Astrocyte (in vitro differentiated cells and primary cell): ENCODE measurements around the gene MRRF. TPM values are rescaled to one million over a fixed set of nuclear protein-coding genes. Genes with fewer than 3 reads are reported as not detected.

Experiments used
- DNase-seq: peaks from one replicate; pipeline ENCODE4 v3.0.0-alpha.2; 2010; ENCODE audit warnings: low read depth
- FAIRE-seq: peaks from 2 replicates; lab custom pipeline; 2011; peaks lifted over from hg19 to GRCh38; lab: Jason Lieb, UNC
- H2AFZ ChIP-seq: 2 replicates; pipeline ENCODE4 v1.6.0; 2012; ENCODE audit warnings: low read depth, low read length, inconsistent platforms
- H3K27ac ChIP-seq: 2 replicates; pipeline ENCODE4 v1.5.1; 2011; ENCODE audit warnings: low read depth, low read length, inconsistent platforms
- H3K27me3 ChIP-seq: 2 replicates; pipeline ENCODE4 v1.6.0; 2011; ENCODE audit warnings: low read length, inconsistent platforms; ENCODE audit not compliant: insufficient read depth
- H3K36me3 ChIP-seq: 2 replicates; pipeline ENCODE4 v1.5.1; 2011; ENCODE audit warnings: low read length, inconsistent platforms; ENCODE audit not compliant: insufficient read depth
- H3K4me1 ChIP-seq: 2 replicates; pipeline ENCODE4 v1.5.1; 2011; ENCODE audit warnings: low read length, inconsistent platforms; ENCODE audit not compliant: insufficient read depth
- H3K4me2 ChIP-seq: 2 replicates; pipeline ENCODE4 v1.6.0; 2012; ENCODE audit warnings: low read length, inconsistent platforms
- H3K4me3 ChIP-seq: 2 replicates; pipeline ENCODE4 v1.5.1; 2011; ENCODE audit warnings: low read depth, mild to moderate bottlenecking, low read length, inconsistent platforms; ENCODE audit not compliant: insufficient read depth
- H3K79me2 ChIP-seq: 2 replicates; pipeline ENCODE4 v1.6.0; 2012; ENCODE audit warnings: mild to moderate bottlenecking, low read length, inconsistent platforms; ENCODE audit not compliant: insufficient read depth
- H3K9ac ChIP-seq: 2 replicates; pipeline ENCODE4 v1.6.0; 2012; ENCODE audit warnings: mild to moderate bottlenecking, low read length, inconsistent platforms
- H3K9me3 ChIP-seq: 2 replicates; pipeline ENCODE4 v1.5.1; 2012; ENCODE audit warnings: low read depth, mild to moderate bottlenecking, low read length, inconsistent platforms; ENCODE audit not compliant: insufficient read depth
- H4K20me1 ChIP-seq: 2 replicates; pipeline ENCODE4 v1.6.0; 2012; ENCODE audit warnings: low read length, inconsistent platforms; ENCODE audit not compliant: insufficient read depth
- H3K27ac Mint-ChIP-seq: one replicate; pipeline ENCODE4 v1.8.0; 2021; ENCODE audit warnings: mild to moderate bottlenecking, mixed read lengths; ENCODE audit not compliant: unreplicated experiment
- H3K27me3 Mint-ChIP-seq: one replicate; pipeline ENCODE4 v1.8.0; 2021; ENCODE audit warnings: low read depth, mixed read lengths; ENCODE audit not compliant: unreplicated experiment
- H3K36me3 Mint-ChIP-seq: one replicate; pipeline ENCODE4 v1.8.0; 2021; ENCODE audit warnings: low read depth, mixed read lengths; ENCODE audit not compliant: unreplicated experiment
- H3K4me1 Mint-ChIP-seq: one replicate; pipeline ENCODE4 v1.8.0; 2021; ENCODE audit warnings: low read depth, mixed read lengths; ENCODE audit not compliant: unreplicated experiment
- H3K4me3 Mint-ChIP-seq: one replicate; pipeline ENCODE4 v1.8.0; 2021; ENCODE audit warnings: mild to moderate bottlenecking, moderate library complexity, mixed read lengths; ENCODE audit not compliant: unreplicated experiment
- H3K9me3 Mint-ChIP-seq: one replicate; pipeline ENCODE4 v1.8.0; 2021; ENCODE audit warnings: mild to moderate bottlenecking, mixed read lengths; ENCODE audit not compliant: unreplicated experiment
- CTCF ChIP-seq: IDR thresholded peaks from 2 replicates; pipeline ENCODE4 v1.5.1; 2011; ENCODE audit warnings: low read depth, mild to moderate bottlenecking, inconsistent platforms, low read length, moderate library complexity; ENCODE audit not compliant: insufficient read depth
- EZH2 ChIP-seq: IDR thresholded peaks from 2 replicates; pipeline ENCODE4 v1.6.1; 2012; ENCODE audit warnings: mild to moderate bottlenecking, low read length, inconsistent platforms; ENCODE audit not compliant: insufficient read depth
- total RNA-seq: library from RNA; stranded (reverse); gene quantifications from 2 replicates; pipeline ENCODE4 v1.2.1, GENCODE V29; 2021

MRRF gene
- total RNA-seq, 1 donor from 2014 or later, result 24.0 TPM

DNA sequence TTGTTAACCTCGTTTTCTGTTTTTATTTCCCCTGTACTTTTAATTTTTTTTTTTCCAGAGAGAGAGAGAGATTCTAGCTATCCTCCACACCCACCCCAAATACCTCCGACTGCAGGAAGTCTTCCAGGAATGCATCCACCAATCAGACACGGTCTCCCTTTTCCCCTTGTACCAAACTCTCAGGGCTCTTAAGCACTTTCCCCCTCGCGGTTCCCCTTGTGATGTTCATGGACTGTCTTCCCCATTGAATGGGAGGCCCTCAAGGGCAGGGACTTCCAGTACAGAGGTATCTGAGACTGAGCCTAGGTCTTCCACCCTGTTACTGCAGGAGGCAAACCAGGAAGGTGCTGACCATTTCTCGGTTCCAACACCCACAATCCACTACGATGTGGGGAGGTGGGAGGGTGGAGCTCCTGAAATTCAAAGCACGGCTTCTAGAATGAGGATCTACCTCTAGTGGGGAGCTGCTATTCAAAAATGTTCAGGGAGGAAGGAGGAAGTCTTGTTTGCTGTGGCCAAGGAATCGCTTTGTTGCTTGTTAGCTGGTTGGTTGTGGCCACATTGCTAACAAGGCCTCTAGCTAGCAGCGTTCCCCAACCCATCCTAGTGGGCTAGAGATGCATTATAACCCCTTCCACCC lies 68.6 kb downstream of the MRRF start:
- Mint-ChIP-seq H3K4me1 (peaks cover 6% of the 10 kb centered on the region), H3K9me3 (no peaks in the 10 kb centered on the region), H3K27ac (no peak overlapping the region), H3K27me3 (peaks cover 29% of the 10 kb centered on the region), H3K36me3 (peaks cover 4% of the 10 kb centered on the region), H3K4me3 (no peak overlapping the region)
- no peak for FAIRE-seq
- Histone ChIP-seq H3K27ac (no peak overlapping the region), H3K9me3 (no peaks in the 10 kb centered on the region), H2AFZ (no peak overlapping the region), H3K4me1 (peaks cover 5% of the 10 kb centered on the region), H3K9ac (no peak overlapping the region), H3K79me2 (no peaks in the 10 kb centered on the region), H3K36me3 (no peaks in the 10 kb centered on the region), H3K27me3 (peaks cover 16% of the 10 kb centered on the region), H3K4me3 (no peak overlapping the region), H4K20me1 (no peaks in the 10 kb centered on the region), H3K4me2 (no peak overlapping the region)
- DNase-seq, result no peak
- TF ChIP-seq CTCF (no peak), EZH2 (no peak)

GRCh38 chr9:122334916-122335315 lies 70.2 kb downstream of the MRRF start:
- Mint-ChIP-seq H3K4me1 (peaks cover 6% of the 10 kb centered on the region), H3K27ac (no peak overlapping the region), H3K4me3 (no peak overlapping the region), H3K36me3 (peaks cover 1% of the 10 kb centered on the region), H3K27me3 (peaks cover 44% of the 10 kb centered on the region), H3K9me3 (peaks cover 2% of the 10 kb centered on the region)
- no peak overlapping the region for H3K4me3 ChIP-seq
- H3K9ac ChIP-seq, result no peak overlapping the region
- DNase-seq, result peak; percentile 40
- no peaks in the 10 kb centered on the region for H3K9me3 ChIP-seq
- no peak overlapping the region for H3K4me2 ChIP-seq
- no peaks in the 10 kb centered on the region for H4K20me1 ChIP-seq
- peaks cover 5% of the 10 kb centered on the region for H3K4me1 ChIP-seq
- H3K36me3 ChIP-seq, result no peaks in the 10 kb centered on the region
- peaks cover 25% of the 10 kb centered on the region for H3K27me3 ChIP-seq
- no peaks in the 10 kb centered on the region for H3K79me2 ChIP-seq
- no peak overlapping the region for H3K27ac ChIP-seq
- TF ChIP-seq CTCF (no peak), EZH2 (no peak)
- FAIRE-seq, result no peak
- no peak overlapping the region for H2AFZ ChIP-seq

- Mint-ChIP-seq H3K4me1 (peaks cover 6% of the 10 kb centered on the region), H3K27ac (no peak overlapping the region), H3K4me3 (no peak overlapping the region), H3K27me3 (peaks cover 51% of the 10 kb centered on the region), H3K9me3 (peaks cover 2% of the 10 kb centered on the region), H3K36me3 (peaks cover 1% of the 10 kb centered on the region)
- peaks cover 28% of the 10 kb centered on the region for H3K27me3 ChIP-seq
- no peak overlapping the region for H3K4me2 ChIP-seq
- H3K4me1 ChIP-seq, result peaks cover 5% of the 10 kb centered on the region
- FAIRE-seq (no peak), DNase-seq (no peak)
- no peak overlapping the region for H3K9ac ChIP-seq
- no peaks in the 10 kb centered on the region for H4K20me1 ChIP-seq
- H3K36me3 ChIP-seq, result no peaks in the 10 kb centered on the region
- H3K27ac ChIP-seq, result no peak overlapping the region
- H3K4me3 ChIP-seq, result no peak overlapping the region
- H2AFZ ChIP-seq, result no peak overlapping the region
- no peaks in the 10 kb centered on the region for H3K79me2 ChIP-seq
- TF ChIP-seq EZH2, result no peak
- no peak for TF ChIP-seq CTCF
- no peaks in the 10 kb centered on the region for H3K9me3 ChIP-seq
These were observed 71.5 kb downstream of the MRRF start for GRCh38 chr9:122336189-122336588.
